Mucosa of stomach (tissue), 1 donor: ENCODE results near the gene CNTN4.
"Not testable (repeated sequence)": the region's sequence is repeated elsewhere in the genome, so short reads cannot be mapped to it uniquely, and the experiment has no call there.

Experiments
- H3K27me3 ChIP-seq: one replicate; pipeline ENCODE4 v1.7.0; 2013; ENCODE audit warnings: mild to moderate bottlenecking, low read length; ENCODE audit not compliant: control insufficient read depth, insufficient read depth
- H3K36me3 ChIP-seq: one replicate; pipeline ENCODE4 v1.7.0; 2013; ENCODE audit warnings: low read length; ENCODE audit not compliant: control insufficient read depth, insufficient read depth
- H3K4me1 ChIP-seq: one replicate; pipeline ENCODE4 v1.7.0; 2013; ENCODE audit warnings: mild to moderate bottlenecking, low read length; ENCODE audit not compliant: control insufficient read depth, insufficient read depth
- H3K4me3 ChIP-seq: one replicate; pipeline ENCODE4 v1.7.0; 2013; ENCODE audit warnings: low read length
- H3K9ac ChIP-seq: one replicate; pipeline ENCODE4 v1.7.0; 2013; ENCODE audit warnings: mild to moderate bottlenecking, low read length, moderate library complexity
- H3K9me3 ChIP-seq: one replicate; pipeline ENCODE4 v1.7.0; 2013; ENCODE audit warnings: mild to moderate bottlenecking, low read length, moderate library complexity; ENCODE audit not compliant: control insufficient read depth
- donor health status: Pancreatic carcinoma.

The CNTN4 gene

DNA sequence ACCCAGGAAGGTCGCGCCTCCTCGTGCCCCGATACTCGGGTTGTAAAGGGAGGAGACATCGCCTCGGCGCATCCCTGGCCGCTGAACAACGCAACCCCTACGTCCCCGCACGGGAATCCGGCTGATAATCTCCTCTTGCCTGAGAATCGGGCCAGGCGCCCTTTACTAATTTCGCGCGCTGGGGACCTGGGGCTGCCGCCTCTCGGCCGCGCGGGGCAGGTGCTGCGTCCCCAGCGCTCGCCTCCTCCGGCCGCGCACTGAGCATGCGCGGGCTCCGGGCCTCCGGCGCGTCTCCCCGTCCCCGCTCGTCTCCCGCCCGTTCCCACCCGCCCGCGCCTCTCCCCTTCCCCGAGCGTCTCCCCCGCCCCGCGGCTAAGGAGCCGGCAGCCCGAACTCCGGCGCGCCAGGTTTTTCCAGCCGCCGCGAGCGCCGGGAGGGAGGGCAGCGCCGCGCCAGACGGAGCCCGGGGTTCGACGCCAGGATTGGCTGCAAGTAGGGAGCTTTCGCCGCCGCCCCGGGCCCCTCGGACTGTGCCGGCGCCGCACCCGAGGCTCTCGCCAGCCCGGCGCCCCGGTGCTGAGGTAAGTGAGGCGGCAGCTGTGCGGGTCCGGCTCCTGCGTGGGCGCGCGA lies at the start of gene CNTN4:
TSS of gene CNTN4 (plus strand) at position 469 of the 630 bp plus-strand sequence.
- Histone ChIP-seq H3K27me3 (peaks cover 33% of the 10 kb centered on the region), H3K9ac (peak within 1 kb of the TSS; percentile 22), H3K9me3 (no peaks in the 10 kb centered on the region), H3K4me1 (no peaks in the 10 kb centered on the region), H3K36me3 (no peaks in the 10 kb centered on the region), H3K4me3 (no peak within 1 kb of the TSS)

DNA sequence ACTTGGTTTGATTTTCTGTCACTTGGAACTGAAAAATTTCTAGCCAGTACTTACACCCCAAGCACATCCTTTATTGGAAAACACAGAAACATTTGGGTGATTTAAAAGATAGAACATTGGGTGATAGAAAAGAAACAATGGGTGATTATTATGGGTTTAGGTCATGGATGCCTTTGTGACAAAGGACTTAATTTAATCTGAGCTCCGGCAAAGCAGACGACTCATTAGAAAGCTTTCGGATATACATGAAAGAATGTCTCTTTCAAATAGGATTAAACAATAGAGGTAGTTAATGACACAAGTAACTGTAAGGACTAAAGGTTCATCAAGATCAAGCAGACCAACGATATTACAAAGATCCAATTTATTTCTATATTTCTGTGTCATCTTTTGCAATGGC lies 37.3 kb upstream of the CNTN4 start:
- no peaks in the 10 kb centered on the region for H3K27me3 ChIP-seq
- no peak overlapping the region for H3K9ac ChIP-seq
- no peak overlapping the region for H3K4me3 ChIP-seq
- no peaks in the 10 kb centered on the region for H3K36me3 ChIP-seq
- no peaks in the 10 kb centered on the region for H3K4me1 ChIP-seq
- no peaks in the 10 kb centered on the region for H3K9me3 ChIP-seq

DNA sequence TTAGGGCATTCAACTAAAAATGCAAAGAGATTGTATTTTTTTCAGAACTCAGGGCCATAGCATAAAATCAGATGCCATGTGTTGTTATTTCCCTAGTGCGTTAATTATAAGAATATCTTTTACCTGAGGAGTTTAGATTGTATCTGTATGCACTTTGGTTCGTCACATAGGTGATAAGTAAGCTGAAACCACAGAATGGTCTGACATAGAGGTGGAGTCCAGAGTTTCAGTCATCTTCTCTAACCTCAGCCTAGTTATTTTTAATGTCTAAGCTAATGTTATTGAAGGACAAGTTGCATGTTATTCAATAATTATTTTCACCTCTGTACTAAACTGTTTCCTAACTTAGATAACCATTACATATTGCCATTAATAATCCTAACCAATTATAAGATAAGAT lies 27.1 kb upstream of the CNTN4 start:
- no peaks in the 10 kb centered on the region for H3K9me3 ChIP-seq
- H3K27me3 ChIP-seq, result no peaks in the 10 kb centered on the region
- no peak overlapping the region for H3K4me3 ChIP-seq
- H3K9ac ChIP-seq, result no peak overlapping the region
- no peaks in the 10 kb centered on the region for H3K4me1 ChIP-seq
- no peaks in the 10 kb centered on the region for H3K36me3 ChIP-seq

DNA sequence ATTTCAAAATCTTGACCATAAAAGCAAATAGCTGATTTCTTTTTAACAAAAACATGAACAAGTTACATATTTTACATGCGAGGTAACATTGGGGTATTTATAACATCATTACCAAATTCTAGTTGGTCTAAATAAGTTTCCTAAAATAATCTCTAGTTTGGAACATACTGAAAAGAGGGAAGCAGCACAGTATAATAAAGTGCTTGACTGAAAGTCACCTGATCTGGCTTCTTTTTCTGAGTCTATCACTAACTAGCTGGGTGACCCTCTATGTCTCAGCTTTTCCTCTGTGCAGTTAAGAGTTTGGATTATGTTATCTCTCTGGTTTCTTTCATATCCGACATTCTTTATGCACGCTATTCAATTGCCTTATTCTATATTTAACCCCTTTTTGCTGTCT lies 19.8 kb upstream of the CNTN4 start:
- H3K9ac ChIP-seq, result no peak overlapping the region
- no peak overlapping the region for H3K4me3 ChIP-seq
- H3K27me3 ChIP-seq, result no peaks in the 10 kb centered on the region
- no peaks in the 10 kb centered on the region for H3K36me3 ChIP-seq
- no peaks in the 10 kb centered on the region for H3K9me3 ChIP-seq
- no peaks in the 10 kb centered on the region for H3K4me1 ChIP-seq

DNA sequence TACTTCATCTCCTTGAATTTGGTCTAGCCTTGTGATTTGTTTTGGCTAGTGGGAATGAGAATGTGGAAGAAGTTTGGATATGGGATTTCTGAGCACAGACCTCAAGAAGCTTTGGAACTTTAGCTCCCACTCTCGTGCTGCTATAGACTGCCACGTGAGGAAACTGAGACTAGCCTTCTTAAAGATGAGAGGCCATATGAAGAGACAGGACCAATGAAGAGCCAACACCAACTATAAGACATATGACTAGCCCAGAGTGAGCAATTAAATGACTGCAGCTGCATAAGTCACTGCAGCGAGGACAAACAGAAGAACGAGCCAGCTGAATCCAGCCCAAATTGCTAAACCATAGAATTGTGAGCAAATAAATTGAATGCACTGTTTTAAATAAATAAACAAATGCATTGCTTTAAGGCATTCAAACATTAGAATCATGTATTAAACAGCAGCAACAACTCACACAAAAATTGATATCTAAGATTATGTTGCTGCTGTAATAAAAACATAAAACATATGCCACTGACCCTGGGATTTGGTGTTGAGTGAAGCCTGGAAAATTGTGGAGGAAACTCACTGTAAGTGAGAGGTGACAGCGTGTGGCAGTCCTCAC lies 15.7 kb upstream of the CNTN4 start:
- H3K9me3 ChIP-seq, result no peaks in the 10 kb centered on the region
- H3K9ac ChIP-seq, result no peak overlapping the region
- H3K36me3 ChIP-seq, result no peaks in the 10 kb centered on the region

DNA sequence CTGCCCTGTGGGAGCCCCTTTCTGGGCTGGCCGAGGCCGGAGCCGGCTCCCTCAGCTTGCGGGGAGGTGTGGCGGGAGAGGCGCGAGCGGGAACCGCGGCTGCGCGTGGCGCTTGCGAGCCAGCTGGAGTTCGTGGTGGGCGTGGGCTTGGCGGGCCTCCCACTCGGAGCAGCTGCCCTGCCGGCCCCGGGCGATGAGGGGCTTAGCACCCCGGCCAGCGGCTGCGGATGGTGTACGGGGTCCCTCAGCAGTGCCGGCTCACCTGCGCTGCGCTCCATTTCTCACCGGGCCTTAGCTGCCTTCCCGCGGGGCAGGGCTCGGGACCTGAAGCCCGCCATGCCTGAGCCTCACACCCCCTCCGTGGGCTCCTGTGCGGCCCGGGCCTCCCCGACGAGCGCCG lies 15.1 kb upstream of the CNTN4 start:
- H3K9ac ChIP-seq, H3K36me3 ChIP-seq: not testable (repeated sequence)

More for the DNA sequence above, 15.7 kb upstream of the CNTN4 start:
- H3K4me1 ChIP-seq, result no peaks in the 10 kb centered on the region
- H3K27me3 ChIP-seq, result no peaks in the 10 kb centered on the region
- no peak overlapping the region for H3K4me3 ChIP-seq

DNA sequence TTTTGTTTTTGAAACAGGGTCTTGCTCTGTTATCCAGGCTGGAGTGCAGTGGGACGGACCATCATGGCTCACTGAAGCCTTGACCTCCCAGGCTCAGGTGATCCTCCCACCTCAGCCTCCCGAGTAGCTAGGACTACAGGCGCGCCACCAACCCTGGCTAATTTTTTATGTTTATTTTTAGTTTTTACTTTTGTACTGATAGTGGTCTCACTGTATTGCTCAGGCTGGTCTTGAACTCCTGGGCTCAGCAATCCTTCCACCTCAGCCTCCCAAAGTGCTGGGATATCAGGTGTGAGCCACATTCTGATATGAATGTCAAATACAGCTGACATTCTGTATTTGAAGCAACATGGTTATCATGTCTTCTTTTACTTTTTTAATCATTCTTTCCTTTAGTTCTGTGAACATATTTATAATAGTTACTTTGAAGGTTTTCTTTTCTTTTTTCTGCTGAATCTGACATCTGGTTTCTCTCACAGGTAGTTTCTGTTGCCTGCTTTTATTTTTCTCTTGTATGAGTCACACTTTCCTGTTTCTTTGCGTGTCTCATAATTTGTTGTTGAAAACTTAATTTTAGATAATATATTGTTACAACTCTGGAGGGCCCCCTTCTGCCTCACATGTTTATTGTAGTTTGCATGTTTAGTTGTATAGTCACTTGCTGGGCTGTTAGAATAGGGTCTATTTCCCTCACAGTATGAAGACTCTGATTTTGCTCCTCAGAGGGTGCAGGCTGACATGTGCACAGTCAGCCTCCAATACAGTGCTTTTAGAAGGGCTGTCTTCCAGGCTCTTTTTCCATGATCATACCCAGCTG lies 8.4 kb upstream of the CNTN4 start:
- no peaks in the 10 kb centered on the region for H3K9me3 ChIP-seq
- H3K27me3 ChIP-seq, result no peaks in the 10 kb centered on the region
- no peak overlapping the region for H3K9ac ChIP-seq
- no peaks in the 10 kb centered on the region for H3K36me3 ChIP-seq
- no peaks in the 10 kb centered on the region for H3K4me1 ChIP-seq
- no peak overlapping the region for H3K4me3 ChIP-seq

More for the DNA sequence above, 15.1 kb upstream of the CNTN4 start:
- H3K4me1 ChIP-seq, H3K9me3 ChIP-seq, H3K4me3 ChIP-seq, H3K27me3 ChIP-seq: not testable (repeated sequence)

DNA sequence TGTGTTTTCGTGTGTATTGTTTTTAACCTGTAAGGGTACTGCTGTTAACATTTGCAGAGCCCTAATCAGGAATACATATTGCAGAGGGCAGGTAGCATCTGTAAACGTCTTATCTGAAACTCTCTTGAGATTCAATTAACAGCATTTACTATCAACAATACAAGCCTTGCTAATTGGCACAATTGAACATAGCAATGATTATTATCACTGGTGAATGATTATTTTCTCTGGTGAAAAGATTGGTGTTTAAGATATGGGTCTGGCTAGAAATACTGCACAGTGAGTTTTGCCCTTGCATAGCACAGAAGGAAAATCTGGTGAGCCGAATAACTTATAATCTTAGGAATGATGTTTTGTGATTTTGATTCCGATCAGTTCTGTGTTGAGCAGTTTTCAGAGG lies 5.9 kb upstream of the CNTN4 start:
- H3K9ac ChIP-seq, result no peak overlapping the region
- H3K4me3 ChIP-seq, result no peak overlapping the region
- no peaks in the 10 kb centered on the region for H3K9me3 ChIP-seq
- H3K36me3 ChIP-seq, result no peaks in the 10 kb centered on the region
- peaks cover 8% of the 10 kb centered on the region for H3K27me3 ChIP-seq
- no peaks in the 10 kb centered on the region for H3K4me1 ChIP-seq

DNA sequence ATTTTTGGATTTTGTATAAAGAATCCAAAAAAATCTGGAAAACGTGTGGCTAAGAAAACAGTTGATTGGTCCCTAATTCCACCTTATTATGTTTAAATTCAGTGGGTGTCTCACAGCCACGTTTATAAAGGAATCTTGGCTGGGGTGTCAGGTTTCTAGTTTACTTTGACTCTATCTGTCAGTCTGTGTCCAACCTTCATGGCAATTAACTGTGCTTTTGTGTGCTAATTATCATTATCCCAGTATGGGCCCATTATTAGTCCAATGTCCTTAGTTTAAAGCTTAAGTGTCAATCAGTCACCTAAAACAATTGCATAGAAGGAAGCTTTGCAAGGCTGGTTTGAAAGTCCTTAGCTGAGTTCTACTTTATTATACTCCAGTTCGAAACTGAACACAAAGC lies 3.7 kb upstream of the CNTN4 start:
- peaks cover 23% of the 10 kb centered on the region for H3K27me3 ChIP-seq

DNA sequence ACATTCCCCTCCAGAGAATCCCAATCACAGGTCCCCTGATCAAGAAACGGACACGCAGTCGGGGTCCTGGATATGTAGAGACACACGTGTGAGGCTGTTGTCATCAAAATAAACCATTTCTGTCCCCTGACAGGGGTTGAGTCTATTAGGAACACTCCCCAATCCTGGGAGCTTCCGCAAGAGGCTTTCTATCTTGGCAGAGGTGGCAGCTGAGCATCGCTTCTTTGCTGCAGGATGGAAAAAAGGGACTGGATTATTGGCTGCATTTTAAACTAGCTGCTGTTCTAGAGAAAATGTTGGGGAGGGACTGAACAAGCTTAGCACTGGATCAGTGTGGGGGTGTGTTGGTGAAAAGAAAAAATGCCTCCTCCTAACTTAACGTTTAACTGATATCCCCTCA lies 2.5 kb upstream of the CNTN4 start:
- H3K36me3 ChIP-seq, result no peaks in the 10 kb centered on the region
- H3K27me3 ChIP-seq, result peaks cover 33% of the 10 kb centered on the region
- H3K4me3 ChIP-seq, result no peak overlapping the region
- H3K9me3 ChIP-seq, result no peaks in the 10 kb centered on the region
- no peak overlapping the region for H3K9ac ChIP-seq
- no peaks in the 10 kb centered on the region for H3K4me1 ChIP-seq

More for the DNA sequence above, 3.7 kb upstream of the CNTN4 start:
- Histone ChIP-seq H3K9me3 (no peaks in the 10 kb centered on the region), H3K4me1 (no peaks in the 10 kb centered on the region), H3K36me3 (no peaks in the 10 kb centered on the region), H3K9ac (no peak overlapping the region), H3K4me3 (no peak overlapping the region)

DNA sequence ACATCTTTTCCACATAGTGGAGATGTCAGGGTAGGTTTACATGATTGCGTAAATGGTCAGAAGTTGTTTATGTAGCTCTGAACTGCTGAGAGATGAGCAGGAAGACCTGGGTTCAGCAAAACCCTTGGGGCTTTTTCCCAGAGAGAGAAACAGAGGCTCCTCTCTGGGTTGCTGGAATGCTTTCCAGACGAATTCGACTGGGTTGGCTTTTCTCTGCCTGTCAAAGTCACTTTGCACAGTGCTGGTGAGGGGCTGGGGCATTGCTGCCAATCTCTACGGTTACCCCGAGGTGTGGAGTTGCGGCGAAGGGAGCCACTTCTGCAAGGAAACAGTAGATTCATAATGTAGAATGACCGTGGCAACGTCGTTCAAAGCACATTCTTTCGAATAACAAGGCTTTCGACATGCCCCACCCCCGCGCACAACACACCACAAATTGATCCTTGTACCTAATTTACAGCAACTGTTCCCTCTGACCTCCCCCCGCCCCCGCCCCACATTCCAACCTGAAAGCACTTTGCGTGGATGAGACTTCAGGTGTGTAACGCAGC lies 950 bp upstream of the CNTN4 start:
- no peak overlapping the region for H3K4me3 ChIP-seq
- no peaks in the 10 kb centered on the region for H3K9me3 ChIP-seq
- H3K27me3 ChIP-seq, result peaks cover 33% of the 10 kb centered on the region
- H3K9ac ChIP-seq, result no peak overlapping the region
- no peaks in the 10 kb centered on the region for H3K36me3 ChIP-seq
- no peaks in the 10 kb centered on the region for H3K4me1 ChIP-seq

DNA sequence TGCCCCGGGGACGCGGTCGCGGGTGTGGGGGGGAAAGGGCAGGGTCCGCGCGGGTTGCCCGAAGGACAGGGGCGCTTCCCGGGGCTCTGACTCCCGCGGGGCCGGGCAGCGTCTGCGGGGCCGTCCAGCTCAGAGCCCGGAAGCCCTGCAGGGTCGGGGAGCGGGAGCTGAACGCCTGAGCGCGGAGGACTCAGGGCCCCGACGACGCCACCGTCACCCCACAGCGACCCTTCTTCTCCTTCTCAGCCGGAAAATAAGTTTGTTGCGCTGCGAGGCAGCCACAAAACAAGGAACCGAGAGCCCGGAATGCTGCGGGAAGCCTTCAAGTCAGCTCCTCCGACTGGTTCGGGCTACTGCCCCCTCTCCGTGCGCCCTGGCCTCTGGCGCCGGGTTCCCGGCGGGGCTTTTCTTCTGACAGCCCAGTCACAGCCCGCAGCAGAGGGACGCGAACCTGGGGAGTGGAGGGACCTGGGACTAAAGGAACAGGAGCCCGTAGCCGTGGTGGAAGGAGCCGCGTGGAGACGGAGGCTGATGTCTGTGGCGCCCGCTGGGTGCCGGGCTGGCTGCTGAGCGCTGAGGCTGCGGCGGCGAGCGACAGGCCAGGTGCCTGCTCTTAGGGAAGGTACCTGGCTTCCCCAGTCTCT lies 484 bp downstream of the CNTN4 start:
- no peak overlapping the region for H3K4me3 ChIP-seq
- H3K4me1 ChIP-seq, result no peaks in the 10 kb centered on the region
- peak overlapping the region; percentile 22 for H3K9ac ChIP-seq
- no peaks in the 10 kb centered on the region for H3K36me3 ChIP-seq
- peaks cover 33% of the 10 kb centered on the region for H3K27me3 ChIP-seq
- H3K9me3 ChIP-seq, result no peaks in the 10 kb centered on the region
